Measurements from ENCODE around the gene ING4.

GRCh38 chr12:6699989-6700645, 37.2 kb upstream of the ING4 start:
- no peak for TF ChIP-seq CTCF (IDR thresholded peaks at IDR 0.05)
- no peak for TF ChIP-seq POLR2A (IDR thresholded peaks at IDR 0.05)
